Breast epithelium (tissue), 4 donors: ENCODE results near the gene GPT2. TPM values are rescaled to one million over a fixed set of nuclear protein-coding genes. Genes with fewer than 3 reads are reported as not detected.
"Not testable (repeated sequence)": the region's sequence is repeated elsewhere in the genome, so short reads cannot be mapped to it uniquely, and the experiment has no call there.

Experiments used
- DNase-seq, 2 donors: peaks; one replicate each; pipeline ENCODE4 v3.0.0-alpha.2; 2019; ENCODE audit warnings: low spot score in 2 of 2
- H3K27ac ChIP-seq, 2 donors: fragments of 200-600 bp; sonication (generic) in 1 of 2; one replicate each; pipeline ENCODE4 v1.5.1; 2016 to 2019; ENCODE audit warnings: mild to moderate bottlenecking in 1 of 2
- H3K27me3 ChIP-seq, 2 donors: fragments of 200-600 bp; sonication (generic) in 1 of 2; one replicate each; pipeline versions ENCODE4 v1.5.1 to v1.6.0; 2017 to 2019; ENCODE audit warnings: control low read depth in 1 of 2, mild to moderate bottlenecking in 1 of 2
- H3K36me3 ChIP-seq: fragments of 200-600 bp; one replicate; pipeline ENCODE4 v1.5.1; 2019
- H3K4me1 ChIP-seq, 2 donors: fragments of 200-600 bp; sonication (generic); one replicate each; pipeline ENCODE4 v1.5.1; 2016 to 2019; ENCODE audit warnings: control low read depth in 1 of 2
- H3K4me3 ChIP-seq, 3 donors: fragments of 200-600 bp; sonication (generic); 1 replicate in 2 of 3; 2 replicates in 1 of 3; pipeline ENCODE4 v1.5.1; 2016 to 2019; ENCODE audit warnings: mild to moderate bottlenecking in 3 of 3, moderate library complexity in 2 of 3
- H3K9me3 ChIP-seq, 2 donors: fragments of 200-600 bp; sonication (generic) in 1 of 2; one replicate each; pipeline ENCODE4 v1.5.1; 2016 to 2019; ENCODE audit warnings: control low read depth in 1 of 2
- POLR2A ChIP-seq: fragments of 450-650 bp; IDR thresholded peaks from one replicate; pipeline ENCODE4 v1.6.1; 2016; ENCODE audit warnings: antibody characterized with exemption, mild to moderate bottlenecking, moderate library complexity
- POLR2AphosphoS5 ChIP-seq, 3 donors: sonication (generic); formaldehyde crosslinking; IDR thresholded peaks; one replicate each; pipeline ENCODE4 v1.6.1; 2017; ENCODE audit warnings: antibody characterized with exemption in 3 of 3
- intact Hi-C: fragments of 100-400 bp; cut with DNase I; formaldehyde crosslinking; loops from one replicate; pipeline ENCODE4 v1.15.1; 2023; ENCODE audit warnings: low total_unique reads
- total RNA-seq, 3 donors: library from RNA; depleted of rRNA; stranded (reverse); fragments of >200 nt; gene quantifications; one replicate each; pipeline ENCODE4 v1.1.0, GENCODE V29; 2016
- TF ChIP-seq, protein P1 (sequence below), 3 donors: fragments of 450-650 bp; IDR thresholded peaks; one replicate each; pipeline ENCODE4 v1.5.1; 2016 to 2017; ENCODE audit warnings: antibody characterized with exemption in 3 of 3, mild to moderate bottlenecking in 3 of 3, moderate library complexity in 3 of 3

Gene GPT2
- total RNA-seq, 3 donors from 2014 or later: 17.4 to 56.2 (median 21.7) TPM

DNA sequence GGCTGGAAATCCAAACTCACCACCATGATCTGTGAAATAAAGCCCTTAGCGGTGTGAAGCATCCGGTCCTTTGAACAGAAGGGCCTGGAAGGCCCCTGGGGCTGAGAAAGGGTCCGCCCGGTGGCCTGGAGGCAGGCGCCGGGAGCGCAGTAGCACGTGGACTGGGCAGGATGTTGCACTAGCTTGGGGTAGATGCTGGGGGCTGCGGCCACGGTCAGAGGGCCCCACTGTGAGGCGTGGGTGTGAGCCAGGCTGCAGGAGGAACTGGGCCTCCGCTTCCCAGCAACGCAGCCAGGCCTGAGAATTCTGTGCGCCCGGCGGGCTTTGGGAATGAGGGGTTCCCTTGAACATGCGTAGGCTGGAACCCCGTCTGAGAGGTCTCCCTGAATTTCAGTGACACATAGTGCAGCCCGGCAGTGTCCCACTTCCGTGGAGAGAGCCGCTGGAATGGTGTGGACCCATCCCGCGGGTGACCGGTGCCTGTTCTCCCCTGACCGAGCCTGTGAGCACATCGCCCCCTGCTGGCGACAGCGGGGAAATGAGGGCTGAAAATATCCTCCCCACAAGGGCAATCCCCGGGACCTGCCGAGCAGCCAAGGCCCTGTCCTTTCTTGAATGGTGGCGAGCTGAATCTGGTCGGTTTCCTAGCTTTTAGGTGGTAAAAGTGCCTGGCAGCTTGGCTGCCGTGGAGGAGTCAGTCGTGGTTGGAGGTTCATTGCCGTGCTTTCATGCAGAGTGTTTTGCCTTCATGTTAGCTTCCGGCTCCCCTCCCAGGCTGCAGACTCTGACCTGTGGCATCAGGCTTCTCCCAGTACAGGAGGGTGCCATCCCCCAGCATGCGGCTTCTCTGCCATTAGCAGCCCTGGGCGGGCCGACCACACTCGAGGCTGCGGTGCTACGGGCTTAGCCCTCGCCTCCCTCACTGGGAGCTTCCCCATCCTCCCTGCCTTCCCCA, 45.5 kb downstream of the GPT2 start:
- peak; percentile 39 to 80 for DNase-seq
- no peak overlapping the region for H3K27ac ChIP-seq
- H3K4me3 ChIP-seq: no peak overlapping the region
- no peaks in the 10 kb centered on the region for H3K27me3 ChIP-seq
- TF ChIP-seq, protein P1, sequence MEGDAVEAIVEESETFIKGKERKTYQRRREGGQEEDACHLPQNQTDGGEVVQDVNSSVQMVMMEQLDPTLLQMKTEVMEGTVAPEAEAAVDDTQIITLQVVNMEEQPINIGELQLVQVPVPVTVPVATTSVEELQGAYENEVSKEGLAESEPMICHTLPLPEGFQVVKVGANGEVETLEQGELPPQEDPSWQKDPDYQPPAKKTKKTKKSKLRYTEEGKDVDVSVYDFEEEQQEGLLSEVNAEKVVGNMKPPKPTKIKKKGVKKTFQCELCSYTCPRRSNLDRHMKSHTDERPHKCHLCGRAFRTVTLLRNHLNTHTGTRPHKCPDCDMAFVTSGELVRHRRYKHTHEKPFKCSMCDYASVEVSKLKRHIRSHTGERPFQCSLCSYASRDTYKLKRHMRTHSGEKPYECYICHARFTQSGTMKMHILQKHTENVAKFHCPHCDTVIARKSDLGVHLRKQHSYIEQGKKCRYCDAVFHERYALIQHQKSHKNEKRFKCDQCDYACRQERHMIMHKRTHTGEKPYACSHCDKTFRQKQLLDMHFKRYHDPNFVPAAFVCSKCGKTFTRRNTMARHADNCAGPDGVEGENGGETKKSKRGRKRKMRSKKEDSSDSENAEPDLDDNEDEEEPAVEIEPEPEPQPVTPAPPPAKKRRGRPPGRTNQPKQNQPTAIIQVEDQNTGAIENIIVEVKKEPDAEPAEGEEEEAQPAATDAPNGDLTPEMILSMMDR (IDR thresholded peaks at IDR 0.05): peak; percentile 55 to 66 (median 66)
- TF ChIP-seq POLR2AphosphoS5 (IDR thresholded peaks at IDR 0.05) (no peak), POLR2A (no peak)
- no peaks in the 10 kb centered on the region for H3K4me1 ChIP-seq
- no peaks in the 10 kb centered on the region for H3K36me3 ChIP-seq
- intact Hi-C loops: no loop called here
- H3K9me3 ChIP-seq: no peaks in the 10 kb centered on the region

GRCh38 chr16:46930861-46931260, 46.7 kb downstream of the GPT2 start:
- no peaks in the 10 kb centered on the region for H3K9me3 ChIP-seq
- no peaks in the 10 kb centered on the region for H3K27me3 ChIP-seq
- intact Hi-C loops: no loop called here
- TF ChIP-seq POLR2A (no peak), POLR2AphosphoS5 (IDR thresholded peaks at IDR 0.05) (no peak)
- TF ChIP-seq, protein P1 (IDR thresholded peaks at IDR 0.05): no peak
- DNase-seq: no peak
- no peak overlapping the region for H3K4me3 ChIP-seq
- no peaks in the 10 kb centered on the region for H3K4me1 ChIP-seq
- no peaks in the 10 kb centered on the region for H3K36me3 ChIP-seq
- H3K27ac ChIP-seq: no peak overlapping the region

GRCh38 chr16:46932802-46933201, 48.6 kb downstream of the GPT2 start:
- Histone ChIP-seq H3K4me1 (no peaks in the 10 kb centered on the region), H3K27me3 (no peaks in the 10 kb centered on the region), H3K36me3 (no peaks in the 10 kb centered on the region), H3K9me3 (no peaks in the 10 kb centered on the region), H3K4me3 (no peak overlapping the region), H3K27ac (no peak overlapping the region)
- TF ChIP-seq, protein P1 (IDR thresholded peaks at IDR 0.05): no peak
- TF ChIP-seq POLR2A (no peak), POLR2AphosphoS5 (IDR thresholded peaks at IDR 0.05) (no peak)
- no peak for DNase-seq
- intact Hi-C loops: no loop called here

GRCh38 chr16:46937536-46937935, 53.4 kb downstream of the GPT2 start:
- DNase-seq: no peak
- no peaks in the 10 kb centered on the region for H3K36me3 ChIP-seq
- no peak overlapping the region for H3K4me3 ChIP-seq
- H3K4me1 ChIP-seq: no peaks in the 10 kb centered on the region
- H3K9me3 ChIP-seq: no peaks in the 10 kb centered on the region
- no peak for TF ChIP-seq POLR2A
- TF ChIP-seq, protein P1 (IDR thresholded peaks at IDR 0.05): no peak
- TF ChIP-seq POLR2AphosphoS5 (IDR thresholded peaks at IDR 0.05): no peak
- intact Hi-C loops: no loop called here
- H3K27me3 ChIP-seq: no peaks in the 10 kb centered on the region
- H3K27ac ChIP-seq: no peak overlapping the region

GRCh38 chr16:46944713-46945112, 60.6 kb downstream of the GPT2 start:
- H3K9me3 ChIP-seq, H3K4me3 ChIP-seq, H3K36me3 ChIP-seq, H3K27me3 ChIP-seq, H3K4me1 ChIP-seq, H3K27ac ChIP-seq, DNase-seq: not testable (repeated sequence)
- intact Hi-C loops: loop anchor here (5.0 kb wide), 1 partner anchor 1563 kb away; no protein-coding TSS in a partner anchor
